ENCODE results near the gene SEC24C.
"Not testable (repeated sequence)": the region's sequence is repeated elsewhere in the genome, so short reads cannot be mapped to it uniquely, and the experiment has no call there.

DNA sequence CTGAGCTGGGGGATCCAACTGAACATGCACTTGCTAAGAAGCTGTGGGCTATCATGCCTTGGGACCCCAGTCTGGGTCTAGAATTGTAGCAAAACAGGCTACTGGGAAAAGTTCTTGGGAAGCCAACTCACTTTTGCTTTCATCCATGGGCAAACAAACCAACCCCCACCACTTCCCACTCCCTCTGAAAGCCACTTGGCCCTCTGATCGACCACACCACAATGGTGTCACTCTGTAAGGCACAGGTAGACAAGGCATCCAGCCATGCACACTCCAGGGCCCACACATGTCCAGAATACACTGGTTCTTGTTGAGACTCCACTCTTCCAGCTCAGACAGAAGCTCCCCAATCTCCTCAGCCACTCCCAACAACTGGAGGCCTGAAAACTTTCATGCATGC, 36.0 kb upstream of the SEC24C start:
- TF ChIP-seq, protein P1, sequence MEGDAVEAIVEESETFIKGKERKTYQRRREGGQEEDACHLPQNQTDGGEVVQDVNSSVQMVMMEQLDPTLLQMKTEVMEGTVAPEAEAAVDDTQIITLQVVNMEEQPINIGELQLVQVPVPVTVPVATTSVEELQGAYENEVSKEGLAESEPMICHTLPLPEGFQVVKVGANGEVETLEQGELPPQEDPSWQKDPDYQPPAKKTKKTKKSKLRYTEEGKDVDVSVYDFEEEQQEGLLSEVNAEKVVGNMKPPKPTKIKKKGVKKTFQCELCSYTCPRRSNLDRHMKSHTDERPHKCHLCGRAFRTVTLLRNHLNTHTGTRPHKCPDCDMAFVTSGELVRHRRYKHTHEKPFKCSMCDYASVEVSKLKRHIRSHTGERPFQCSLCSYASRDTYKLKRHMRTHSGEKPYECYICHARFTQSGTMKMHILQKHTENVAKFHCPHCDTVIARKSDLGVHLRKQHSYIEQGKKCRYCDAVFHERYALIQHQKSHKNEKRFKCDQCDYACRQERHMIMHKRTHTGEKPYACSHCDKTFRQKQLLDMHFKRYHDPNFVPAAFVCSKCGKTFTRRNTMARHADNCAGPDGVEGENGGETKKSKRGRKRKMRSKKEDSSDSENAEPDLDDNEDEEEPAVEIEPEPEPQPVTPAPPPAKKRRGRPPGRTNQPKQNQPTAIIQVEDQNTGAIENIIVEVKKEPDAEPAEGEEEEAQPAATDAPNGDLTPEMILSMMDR (IDR thresholded peaks at IDR 0.05; ENCODE audit: insufficient read depth, low read length): not testable (repeated sequence)
- TF ChIP-seq SPI1 (IDR thresholded peaks at IDR 0.05; ENCODE audit: borderline replicate concordance, low read depth); POLR2AphosphoS5 (IDR thresholded peaks at IDR 0.05; ENCODE audit: low read depth): not testable (repeated sequence)
- TF ChIP-seq, protein P2, sequence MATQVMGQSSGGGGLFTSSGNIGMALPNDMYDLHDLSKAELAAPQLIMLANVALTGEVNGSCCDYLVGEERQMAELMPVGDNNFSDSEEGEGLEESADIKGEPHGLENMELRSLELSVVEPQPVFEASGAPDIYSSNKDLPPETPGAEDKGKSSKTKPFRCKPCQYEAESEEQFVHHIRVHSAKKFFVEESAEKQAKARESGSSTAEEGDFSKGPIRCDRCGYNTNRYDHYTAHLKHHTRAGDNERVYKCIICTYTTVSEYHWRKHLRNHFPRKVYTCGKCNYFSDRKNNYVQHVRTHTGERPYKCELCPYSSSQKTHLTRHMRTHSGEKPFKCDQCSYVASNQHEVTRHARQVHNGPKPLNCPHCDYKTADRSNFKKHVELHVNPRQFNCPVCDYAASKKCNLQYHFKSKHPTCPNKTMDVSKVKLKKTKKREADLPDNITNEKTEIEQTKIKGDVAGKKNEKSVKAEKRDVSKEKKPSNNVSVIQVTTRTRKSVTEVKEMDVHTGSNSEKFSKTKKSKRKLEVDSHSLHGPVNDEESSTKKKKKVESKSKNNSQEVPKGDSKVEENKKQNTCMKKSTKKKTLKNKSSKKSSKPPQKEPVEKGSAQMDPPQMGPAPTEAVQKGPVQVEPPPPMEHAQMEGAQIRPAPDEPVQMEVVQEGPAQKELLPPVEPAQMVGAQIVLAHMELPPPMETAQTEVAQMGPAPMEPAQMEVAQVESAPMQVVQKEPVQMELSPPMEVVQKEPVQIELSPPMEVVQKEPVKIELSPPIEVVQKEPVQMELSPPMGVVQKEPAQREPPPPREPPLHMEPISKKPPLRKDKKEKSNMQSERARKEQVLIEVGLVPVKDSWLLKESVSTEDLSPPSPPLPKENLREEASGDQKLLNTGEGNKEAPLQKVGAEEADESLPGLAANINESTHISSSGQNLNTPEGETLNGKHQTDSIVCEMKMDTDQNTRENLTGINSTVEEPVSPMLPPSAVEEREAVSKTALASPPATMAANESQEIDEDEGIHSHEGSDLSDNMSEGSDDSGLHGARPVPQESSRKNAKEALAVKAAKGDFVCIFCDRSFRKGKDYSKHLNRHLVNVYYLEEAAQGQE (IDR thresholded peaks at IDR 0.05; ENCODE audit: insufficient replicate concordance, low read depth): not testable (repeated sequence)

Measured in HL-60 (cell line).